Mucosa of rectum (tissue), 2 donors: ENCODE results near the gene SHLD2.
"Not testable (repeated sequence)": the region's sequence is repeated elsewhere in the genome, so short reads cannot be mapped to it uniquely, and the experiment has no call there.

Source experiments
- H3K27ac ChIP-seq, 2 donors: one replicate each; pipeline ENCODE4 v1.7.0; 2013; ENCODE audit warnings: inconsistent platforms in 2 of 2, low read depth in 2 of 2, low read length in 2 of 2
- H3K27me3 ChIP-seq, 2 donors: one replicate each; pipeline ENCODE4 v1.7.0; 2013; ENCODE audit warnings: low read length in 2 of 2; ENCODE audit not compliant: control insufficient read depth in 2 of 2, insufficient read depth in 2 of 2
- H3K36me3 ChIP-seq, 2 donors: one replicate each; pipeline ENCODE4 v1.7.0; 2013; ENCODE audit warnings: low read length in 2 of 2; ENCODE audit not compliant: control insufficient read depth in 2 of 2, insufficient read depth in 2 of 2
- H3K4me1 ChIP-seq, 2 donors: one replicate each; pipeline ENCODE4 v1.7.0; 2013; ENCODE audit warnings: low read length in 2 of 2, mild to moderate bottlenecking in 1 of 2; ENCODE audit not compliant: control insufficient read depth in 2 of 2, insufficient read depth in 2 of 2
- H3K4me3 ChIP-seq, 2 donors: one replicate each; pipeline ENCODE4 v1.7.0; 2013; ENCODE audit warnings: low read length in 2 of 2
- H3K9ac ChIP-seq, 2 donors: one replicate each; pipeline ENCODE4 v1.7.0; 2013; ENCODE audit warnings: low read length in 2 of 2, low read depth in 1 of 2, mild to moderate bottlenecking in 1 of 2
- H3K9me3 ChIP-seq, 2 donors: one replicate each; pipeline ENCODE4 v1.7.0; 2013; ENCODE audit warnings: low read length in 2 of 2; ENCODE audit not compliant: control insufficient read depth in 2 of 2
- donor health status: healthy.
- donor health status: Normal muscosa, but diverticular disease.

SHLD2 gene

DNA sequence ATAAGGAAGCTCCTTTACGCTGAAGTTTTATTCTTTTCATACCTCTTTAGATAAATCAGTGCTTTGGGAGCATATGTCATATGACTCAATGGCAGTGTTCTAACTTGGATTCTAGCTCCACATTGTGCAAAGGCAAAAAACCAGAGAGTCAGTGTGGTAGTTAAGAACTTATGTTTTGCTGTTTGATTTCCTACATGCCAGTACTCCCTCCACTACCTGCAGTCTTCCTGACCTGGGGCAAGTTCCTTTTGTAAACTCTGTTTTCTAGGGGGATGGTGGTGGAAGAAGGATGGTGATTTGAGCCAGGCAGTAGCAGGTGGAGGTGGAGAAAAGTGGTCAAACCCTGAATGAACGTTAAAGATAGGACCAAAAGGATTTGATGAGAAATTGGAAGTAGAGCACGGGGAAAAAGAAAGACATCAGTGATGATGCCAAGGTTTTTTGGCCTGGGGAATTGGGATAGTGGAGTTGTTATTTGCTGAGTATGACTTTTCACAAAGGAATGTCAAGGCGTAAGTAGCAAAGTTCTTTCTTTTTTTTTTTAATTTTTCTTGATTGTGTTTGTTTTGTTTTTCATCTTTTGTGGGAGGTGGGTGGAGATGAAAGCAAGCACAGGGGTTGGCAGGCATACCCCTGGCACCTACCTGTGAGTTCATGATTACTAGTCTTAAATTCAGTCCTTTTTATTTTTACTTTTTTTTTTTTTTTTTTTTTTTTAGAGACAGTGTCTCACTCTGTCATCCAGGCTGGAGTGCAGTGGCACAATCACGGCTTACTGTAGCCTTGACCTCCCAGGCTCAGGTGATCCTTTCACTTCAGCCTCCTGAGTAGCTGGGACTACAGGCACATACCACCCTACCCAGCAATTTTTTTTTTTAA is 47.5 kb downstream of the SHLD2 start:
- H3K4me1 ChIP-seq, H3K27ac ChIP-seq, H3K9ac ChIP-seq, H3K9me3 ChIP-seq, H3K4me3 ChIP-seq, H3K36me3 ChIP-seq, H3K27me3 ChIP-seq: not testable (repeated sequence)

- not testable (repeated sequence) for H3K36me3 ChIP-seq, H3K4me1 ChIP-seq, H3K4me3 ChIP-seq, H3K9ac ChIP-seq, H3K27me3 ChIP-seq, H3K9me3 ChIP-seq, H3K27ac ChIP-seq
These were observed 48.1 kb downstream of the SHLD2 start for GRCh38 chr10:87143109-87143418.

- not testable (repeated sequence) for H3K27me3 ChIP-seq, H3K9me3 ChIP-seq, H3K9ac ChIP-seq, H3K36me3 ChIP-seq, H3K27ac ChIP-seq, H3K4me1 ChIP-seq, H3K4me3 ChIP-seq
These were observed 50.6 kb downstream of the SHLD2 start for GRCh38 chr10:87145598-87145997.

- not testable (repeated sequence) for H3K27me3 ChIP-seq, H3K36me3 ChIP-seq
These were observed 54.1 kb downstream of the SHLD2 start for GRCh38 chr10:87149020-87149609.

DNA sequence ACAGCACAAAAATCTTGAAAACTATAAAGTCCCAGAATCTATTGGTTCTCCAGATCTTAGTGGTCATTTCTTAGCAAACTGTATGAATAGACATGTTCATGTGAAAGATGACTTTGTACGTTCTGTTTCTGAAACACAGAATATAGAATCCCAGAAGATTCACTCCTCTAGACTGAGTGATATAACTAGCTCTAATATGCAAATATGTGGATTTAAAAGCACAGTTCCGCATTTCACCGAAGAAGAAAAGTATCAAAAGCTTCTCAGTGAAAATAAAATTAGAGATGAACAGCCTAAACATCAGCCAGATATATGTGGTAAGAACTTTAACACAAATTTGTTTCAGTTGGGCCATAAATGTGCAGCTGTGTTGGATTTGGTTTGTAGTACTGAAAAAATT is 56.5 kb downstream of the SHLD2 start:
- H3K27ac ChIP-seq, H3K9ac ChIP-seq, H3K4me3 ChIP-seq, H3K4me1 ChIP-seq, H3K36me3 ChIP-seq, H3K9me3 ChIP-seq, H3K27me3 ChIP-seq: not testable (repeated sequence)

More at GRCh38 chr10:87149020-87149609, 54.1 kb downstream of the SHLD2 start:
- not testable (repeated sequence) for H3K27ac ChIP-seq, H3K9me3 ChIP-seq, H3K9ac ChIP-seq, H3K4me1 ChIP-seq, H3K4me3 ChIP-seq

DNA sequence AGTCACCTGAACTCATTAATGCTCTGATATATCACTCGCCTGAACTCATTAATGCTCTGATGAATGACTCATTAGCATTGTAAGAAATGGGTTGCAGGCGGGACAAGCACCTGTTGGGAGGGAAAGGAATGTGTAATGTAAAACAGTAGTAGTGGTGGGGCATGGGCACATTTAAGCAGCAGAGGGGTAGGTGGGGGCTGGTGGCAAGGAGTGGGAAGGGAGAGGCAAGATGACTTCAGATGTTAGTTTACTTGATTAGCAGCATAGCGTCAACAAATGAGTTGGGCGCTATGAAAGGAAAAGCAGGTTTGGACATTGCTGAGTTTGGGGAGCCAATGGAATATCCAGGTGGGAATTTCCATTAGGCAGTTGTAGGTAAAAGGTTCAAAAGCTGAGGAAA is 61.8 kb downstream of the SHLD2 start:
- not testable (repeated sequence) for H3K27me3 ChIP-seq, H3K4me1 ChIP-seq

DNA sequence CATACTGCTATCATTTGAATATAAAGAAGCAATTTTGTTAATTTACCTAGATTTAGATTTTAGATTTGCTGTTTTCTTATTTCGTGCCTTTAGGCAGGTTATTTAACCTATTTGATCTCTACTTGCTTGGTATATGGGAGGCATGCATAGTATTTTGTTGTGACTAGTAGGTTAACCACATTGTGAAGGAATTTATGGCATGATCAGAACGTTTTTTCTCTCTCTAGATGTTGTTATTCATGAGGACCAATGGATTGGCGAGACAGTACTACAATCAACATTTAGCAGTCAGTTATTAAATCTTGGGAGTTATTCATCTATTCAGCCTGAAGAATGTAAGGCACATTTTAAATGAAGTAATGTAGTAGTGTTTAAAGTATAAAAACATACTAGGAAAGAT is 62.8 kb downstream of the SHLD2 start:
- not testable (repeated sequence) for H3K9me3 ChIP-seq, H3K9ac ChIP-seq, H3K27me3 ChIP-seq, H3K4me3 ChIP-seq, H3K36me3 ChIP-seq, H3K4me1 ChIP-seq, H3K27ac ChIP-seq

More for the DNA sequence above, 61.8 kb downstream of the SHLD2 start:
- not testable (repeated sequence) for H3K4me3 ChIP-seq, H3K9me3 ChIP-seq, H3K9ac ChIP-seq, H3K27ac ChIP-seq, H3K36me3 ChIP-seq

DNA sequence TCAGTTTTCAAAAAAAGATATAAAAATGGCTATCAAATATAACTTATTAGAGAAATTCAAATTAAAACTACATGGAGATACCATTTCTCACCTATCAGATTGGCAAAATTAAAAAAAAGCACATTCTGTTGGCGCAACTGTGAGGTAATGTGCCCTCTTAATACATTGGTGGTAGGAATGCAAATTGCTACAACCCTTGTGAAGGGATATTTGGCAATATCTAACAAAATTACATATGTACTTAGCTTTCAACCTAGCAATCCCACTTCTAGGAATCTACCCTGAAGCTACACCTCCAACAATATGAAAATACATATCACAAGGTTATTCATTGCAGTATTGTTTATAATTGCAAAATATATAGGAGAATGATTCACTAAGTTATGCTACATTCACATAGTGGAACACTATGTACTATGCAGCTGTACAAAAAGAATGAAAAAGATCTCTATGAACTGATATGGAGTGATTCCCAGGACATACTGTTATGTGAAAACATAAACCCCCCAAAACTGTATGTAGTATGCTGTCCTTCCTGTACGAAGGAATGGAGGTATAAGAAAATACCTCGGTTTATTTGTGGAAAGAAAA is 67.8 kb downstream of the SHLD2 start:
- not testable (repeated sequence) for H3K9ac ChIP-seq, H3K4me3 ChIP-seq, H3K27ac ChIP-seq, H3K9me3 ChIP-seq, H3K4me1 ChIP-seq, H3K27me3 ChIP-seq, H3K36me3 ChIP-seq

DNA sequence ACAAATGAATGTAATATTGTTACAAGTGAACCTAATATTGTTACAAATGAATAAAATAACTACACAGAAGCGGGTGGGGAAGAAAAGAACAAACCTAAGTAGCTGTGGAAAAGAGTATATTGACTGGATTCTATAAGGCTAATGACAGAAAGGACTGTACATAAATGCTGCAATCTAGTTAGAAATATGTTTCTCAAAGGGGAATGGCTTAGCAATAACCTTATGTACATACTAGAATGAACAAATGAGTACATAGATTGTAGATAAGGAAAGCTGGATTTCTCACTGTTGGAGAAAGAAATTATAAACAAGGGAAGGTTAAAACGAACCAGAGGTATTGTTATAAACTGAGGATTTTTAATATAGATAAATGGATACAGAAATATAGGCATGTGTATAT is 68.4 kb downstream of the SHLD2 start:
- H3K9me3 ChIP-seq, H3K27ac ChIP-seq, H3K9ac ChIP-seq, H3K4me1 ChIP-seq, H3K27me3 ChIP-seq, H3K4me3 ChIP-seq, H3K36me3 ChIP-seq: not testable (repeated sequence)

DNA sequence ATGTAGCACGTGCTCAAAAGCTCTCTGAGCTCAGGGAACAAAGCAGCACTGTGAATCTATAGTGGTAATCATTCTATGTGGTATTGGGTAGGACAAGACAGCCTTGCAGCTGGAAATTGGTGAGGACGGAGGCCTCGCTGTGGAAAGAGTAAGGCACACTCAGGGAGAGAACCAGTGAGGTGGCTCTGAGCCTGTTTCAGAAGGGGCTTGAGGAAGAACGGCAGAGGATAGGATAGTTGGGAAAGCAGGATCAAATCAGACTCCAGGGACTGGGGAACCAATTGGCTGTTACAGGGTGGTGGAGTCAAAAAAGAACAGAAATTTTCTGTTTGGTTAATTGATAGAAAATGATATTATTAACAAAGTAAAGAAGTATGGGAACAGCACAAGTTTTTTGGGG is 74.9 kb downstream of the SHLD2 start:
- not testable (repeated sequence) for H3K4me3 ChIP-seq, H3K36me3 ChIP-seq, H3K4me1 ChIP-seq, H3K27me3 ChIP-seq, H3K9me3 ChIP-seq, H3K27ac ChIP-seq, H3K9ac ChIP-seq
